CD4-positive, alpha-beta memory T cell (primary cell): ENCODE data around the gene KIF18B. TPM values are rescaled to one million over a fixed set of nuclear protein-coding genes. Genes with fewer than 3 reads are reported as not detected.
A peak's percentile ranks its signal among the peaks of the same experiment; 100 is the strongest.

Source experiments
- CTCF ChIA-PET: fragments of 350-600 bp; sonication (Branson Sonifier 250); formaldehyde crosslinking; loops from one replicate; lab custom pipeline; 2021; ENCODE audit warnings: inconsistent platforms; ENCODE audit not compliant: partially characterized antibody; lab: Charles Lee
- POLR2A ChIA-PET: fragments of 350-600 bp; sonication (Branson Sonifier 250); formaldehyde crosslinking; loops from one replicate; lab custom pipeline; 2021; ENCODE audit not compliant: partially characterized antibody; lab: Charles Lee
- DNase-seq, 5 donors: peaks; one replicate each; pipeline versions ENCODE4 v3.0.0 to v3.0.0-alpha.2; 2020 to 2022; ENCODE audit warnings: mixed read lengths in 1 of 5
- H3K27ac ChIP-seq: one replicate; pipeline ENCODE4 v1.7.0; 2013; ENCODE audit warnings: low read depth, low read length
- H3K27me3 ChIP-seq: 2 replicates; pipeline ENCODE4 v1.7.0; 2013; ENCODE audit warnings: mild to moderate bottlenecking, low read length, moderate library complexity; ENCODE audit not compliant: insufficient read depth
- H3K36me3 ChIP-seq: 2 replicates; pipeline ENCODE4 v1.7.0; 2013; ENCODE audit warnings: mild to moderate bottlenecking, low read length, moderate library complexity; ENCODE audit not compliant: insufficient read depth
- H3K4me1 ChIP-seq: 2 replicates; pipeline ENCODE4 v1.7.0; 2013; ENCODE audit warnings: mild to moderate bottlenecking, low read length, moderate library complexity; ENCODE audit not compliant: insufficient read depth
- H3K4me3 ChIP-seq, 2 donors: one replicate each; pipeline ENCODE4 v1.7.0; 2013; ENCODE audit warnings: low read length in 2 of 2, mild to moderate bottlenecking in 1 of 2
- H3K9me3 ChIP-seq, 2 donors: one replicate each; pipeline ENCODE4 v1.7.0; 2013; ENCODE audit warnings: low read length in 2 of 2, control low read depth in 1 of 2; ENCODE audit not compliant: control insufficient read depth in 1 of 2
- H3K27ac Mint-ChIP-seq, 7 donors: one replicate each; pipeline ENCODE4 v1.8.0; 2020 to 2021; ENCODE audit warnings: mixed read lengths in 7 of 7, mild to moderate bottlenecking in 6 of 7, inconsistent platforms in 3 of 7, moderate library complexity in 3 of 7
- H3K27me3 Mint-ChIP-seq, 2 donors: one replicate each; pipeline ENCODE4 v1.8.0; 2020 to 2021; ENCODE audit warnings: mixed read lengths in 2 of 2
- H3K36me3 Mint-ChIP-seq, 2 donors: one replicate each; pipeline ENCODE4 v1.8.0; 2020 to 2021; ENCODE audit warnings: mixed read lengths in 2 of 2, inconsistent platforms in 1 of 2, mild to moderate bottlenecking in 1 of 2
- H3K4me1 Mint-ChIP-seq, 4 donors: one replicate each; pipeline ENCODE4 v1.8.0; 2020 to 2021; ENCODE audit warnings: mixed read lengths in 4 of 4, mild to moderate bottlenecking in 1 of 4
- H3K4me3 Mint-ChIP-seq, 8 donors: one replicate each; pipeline ENCODE4 v1.8.0; 2020 to 2021; ENCODE audit warnings: mixed read lengths in 8 of 8, mild to moderate bottlenecking in 7 of 8, moderate library complexity in 6 of 8, inconsistent platforms in 3 of 8
- H3K9me3 Mint-ChIP-seq, 8 donors: one replicate each; pipeline ENCODE4 v1.8.0; 2020 to 2021; ENCODE audit warnings: mixed read lengths in 8 of 8, mild to moderate bottlenecking in 5 of 8, inconsistent platforms in 3 of 8, moderate library complexity in 1 of 8
- intact Hi-C: fragments of 100-400 bp; cut with micrococcal nuclease; formaldehyde crosslinking; loops from one replicate; pipeline ENCODE4 v1.15.1; 2023
- polyA plus RNA-seq, 2 donors: library from polyadenylated mRNA; unstranded; fragments of 300-500 nt; fragmentation: Illumina TruSeq; gene quantifications; one replicate each; pipeline ENCODE4 v1.2.3, GENCODE V29; 2021
- total RNA-seq, 2 experiments: library from RNA; stranded (reverse); gene quantifications; one replicate each; pipeline ENCODE4 v1.2.3, GENCODE V29; 2021

KIF18B gene
- total and polyA plus RNA-seq, 4 experiments from 2014 or later, result not detected

DNA sequence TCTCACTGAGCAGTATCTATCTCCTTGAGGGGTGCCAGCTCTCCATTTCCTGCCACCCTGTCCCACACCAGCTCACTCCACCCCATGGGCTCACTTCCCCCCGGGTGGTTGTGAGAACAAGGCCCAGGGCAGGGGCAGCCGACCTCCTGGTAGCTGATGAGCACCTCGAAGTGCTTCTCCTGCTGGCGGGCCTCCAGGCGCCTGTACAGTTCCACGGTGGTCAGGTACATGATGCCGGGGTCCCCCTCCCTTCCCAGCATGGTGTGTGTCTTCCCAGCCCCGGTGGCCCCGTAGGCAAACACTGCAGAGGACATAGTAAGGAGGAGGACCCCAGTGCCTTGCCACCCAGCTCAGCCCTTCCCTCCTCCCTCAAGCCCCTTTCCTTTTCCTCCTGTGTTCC, 12.5 kb downstream of the KIF18B start:
- Mint-ChIP-seq H3K36me3 (no peaks in the 10 kb centered on the region), H3K9me3 (peaks cover 0 to 3% (median 0%) of the 10 kb centered on the region in 8 donors), H3K4me1 (peaks cover 0 to 2% (median 0%) of the 10 kb centered on the region in 4 donors), H3K27ac (peak overlapping the region in 2 of 7 donors; percentile 48 to 65), H3K4me3 (no peak overlapping the region), H3K27me3 (no peaks in the 10 kb centered on the region)
- Histone ChIP-seq H3K9me3 (no peaks in the 10 kb centered on the region), H3K27ac (no peak overlapping the region), H3K4me3 (no peak overlapping the region), H3K4me1 (no peaks in the 10 kb centered on the region), H3K27me3 (no peaks in the 10 kb centered on the region), H3K36me3 (no peaks in the 10 kb centered on the region)
- ChIA-PET CTCF (no interaction called here), POLR2A (no interaction called here)
- no peak for DNase-seq
- intact Hi-C loops, result no loop called here

DNA sequence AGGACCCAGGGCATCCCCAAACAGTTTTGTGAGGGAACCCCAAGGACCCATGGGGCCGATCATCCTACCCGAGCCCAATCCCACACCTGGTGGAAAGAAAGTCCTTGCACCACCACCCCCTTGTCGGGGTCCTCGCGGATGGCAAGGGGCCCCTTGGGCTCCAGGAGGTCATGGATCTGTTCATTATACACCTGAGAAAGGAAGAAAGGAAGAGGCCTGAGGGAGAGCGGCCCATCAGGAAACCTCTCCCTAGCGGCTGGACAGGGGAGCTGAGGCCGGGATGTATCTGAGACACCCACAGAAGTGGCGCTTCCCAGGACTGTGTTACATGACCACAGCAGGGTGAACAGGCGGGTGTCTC, 12.8 kb downstream of the KIF18B start:
- peaks cover 0 to 3% (median 0%) of the 10 kb centered on the region in 8 donors for H3K9me3 Mint-ChIP-seq
- no peaks in the 10 kb centered on the region for H3K9me3 ChIP-seq
- no peaks in the 10 kb centered on the region for H3K27me3 Mint-ChIP-seq
- no peak overlapping the region for H3K4me3 Mint-ChIP-seq
- POLR2A ChIA-PET, result no interaction called here
- CTCF ChIA-PET, result no interaction called here
- H3K36me3 Mint-ChIP-seq, result no peaks in the 10 kb centered on the region
- no peaks in the 10 kb centered on the region for H3K4me1 ChIP-seq
- H3K36me3 ChIP-seq, result no peaks in the 10 kb centered on the region
- no peak for DNase-seq
- intact Hi-C loops, result no loop called here
- no peak overlapping the region for H3K27ac ChIP-seq
- H3K4me3 ChIP-seq, result no peak overlapping the region
- H3K27ac Mint-ChIP-seq, result peak overlapping the region in 1 of 7 donors; percentile 72
- peaks cover 0 to 2% (median 0%) of the 10 kb centered on the region in 4 donors for H3K4me1 Mint-ChIP-seq
- H3K27me3 ChIP-seq, result no peaks in the 10 kb centered on the region

DNA sequence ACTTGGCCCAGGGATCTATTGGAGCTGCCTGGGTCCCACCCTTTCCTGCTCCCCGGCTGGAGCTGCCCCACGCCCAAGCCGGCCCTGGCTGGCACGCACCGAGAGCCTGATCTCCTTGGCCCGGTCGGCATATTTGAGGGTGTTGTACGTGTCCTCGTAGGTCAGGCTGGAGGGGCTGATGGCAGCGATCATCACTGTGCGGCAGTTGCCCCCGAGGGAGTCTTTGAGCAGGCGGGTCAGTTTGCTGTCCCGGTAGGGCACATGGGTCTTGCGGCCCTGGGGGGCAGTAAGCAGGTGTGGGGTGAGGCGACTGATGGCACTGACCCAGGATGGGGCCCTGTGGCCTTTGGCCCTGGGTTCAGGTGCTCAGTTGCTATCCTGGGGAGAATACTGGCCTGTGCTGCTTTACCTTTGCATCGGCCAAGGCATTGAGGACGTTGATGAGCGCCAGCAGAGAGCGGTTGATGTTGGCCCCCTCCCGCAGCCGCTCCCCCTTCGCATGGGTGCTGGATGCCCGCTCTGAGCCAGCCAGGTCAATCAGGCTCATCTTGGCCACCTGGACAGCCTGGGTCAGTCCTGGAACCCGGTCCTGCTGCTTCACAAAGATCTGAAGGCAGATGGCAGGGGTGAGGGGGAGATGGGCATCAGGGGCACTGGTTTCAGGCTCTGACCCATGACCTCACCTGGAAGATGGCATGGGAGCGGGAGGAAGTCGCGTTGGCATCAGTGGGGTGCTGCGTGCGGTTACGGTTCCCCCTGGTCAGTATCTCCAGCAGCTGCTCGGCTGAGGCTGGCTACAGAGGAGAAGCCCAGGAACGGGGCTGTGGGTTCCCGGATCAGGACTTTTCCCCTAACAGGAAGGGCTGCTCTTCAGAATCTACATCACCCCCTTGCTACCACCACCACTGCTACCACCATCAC, 13.5 kb downstream of the KIF18B start:
- Mint-ChIP-seq H3K36me3 (no peaks in the 10 kb centered on the region), H3K4me1 (no peaks in the 10 kb centered on the region)
- DNase-seq, result no peak

DNA sequence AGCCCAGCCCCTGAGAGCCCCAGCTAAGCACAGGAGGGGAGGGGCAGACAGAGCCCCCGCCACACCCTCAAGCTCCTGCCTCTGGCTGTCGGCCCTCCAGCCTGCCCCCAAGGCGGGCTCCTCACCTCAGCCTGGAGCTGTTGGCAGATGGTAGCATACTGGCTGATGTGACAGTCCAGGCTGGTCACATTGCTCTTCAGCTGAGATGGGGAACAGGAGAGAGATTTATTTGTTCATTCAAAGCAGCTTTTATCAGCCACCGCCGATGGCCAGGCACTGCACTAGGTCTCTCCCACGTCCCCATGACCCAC, 14.8 kb downstream of the KIF18B start:
- Histone ChIP-seq H3K27me3 (no peaks in the 10 kb centered on the region), H3K9me3 (no peaks in the 10 kb centered on the region), H3K36me3 (no peaks in the 10 kb centered on the region), H3K4me3 (no peak overlapping the region), H3K4me1 (no peaks in the 10 kb centered on the region), H3K27ac (no peak overlapping the region)
- intact Hi-C loops, result no loop called here
- Mint-ChIP-seq H3K27me3 (no peaks in the 10 kb centered on the region), H3K4me1 (no peaks in the 10 kb centered on the region), H3K9me3 (no peaks in the 10 kb centered on the region), H3K4me3 (no peak overlapping the region), H3K36me3 (no peaks in the 10 kb centered on the region), H3K27ac (no peak overlapping the region)
- CTCF ChIA-PET, result interaction anchor here (1.5 kb wide), 1 partner anchor 12 kb away, joined by 4 read pairs; no protein-coding TSS in a partner anchor
- DNase-seq, result no peak
- POLR2A ChIA-PET, result no interaction called here

More for the DNA sequence above, 13.5 kb downstream of the KIF18B start:
- Mint-ChIP-seq H3K9me3 (peaks cover 0 to 3% (median 0%) of the 10 kb centered on the region in 8 donors), H3K27me3 (no peaks in the 10 kb centered on the region), H3K27ac (peak overlapping the region in 3 of 7 donors; percentile 48 to 72 (median 55)), H3K4me3 (no peak overlapping the region)
- no peaks in the 10 kb centered on the region for H3K4me1 ChIP-seq
- intact Hi-C loops, result no loop called here
- H3K36me3 ChIP-seq, result no peaks in the 10 kb centered on the region
- no peaks in the 10 kb centered on the region for H3K27me3 ChIP-seq
- H3K4me3 ChIP-seq, result no peak overlapping the region
- H3K9me3 ChIP-seq, result no peaks in the 10 kb centered on the region
- ChIA-PET CTCF (no interaction called here), POLR2A (no interaction called here)
- H3K27ac ChIP-seq, result no peak overlapping the region

DNA sequence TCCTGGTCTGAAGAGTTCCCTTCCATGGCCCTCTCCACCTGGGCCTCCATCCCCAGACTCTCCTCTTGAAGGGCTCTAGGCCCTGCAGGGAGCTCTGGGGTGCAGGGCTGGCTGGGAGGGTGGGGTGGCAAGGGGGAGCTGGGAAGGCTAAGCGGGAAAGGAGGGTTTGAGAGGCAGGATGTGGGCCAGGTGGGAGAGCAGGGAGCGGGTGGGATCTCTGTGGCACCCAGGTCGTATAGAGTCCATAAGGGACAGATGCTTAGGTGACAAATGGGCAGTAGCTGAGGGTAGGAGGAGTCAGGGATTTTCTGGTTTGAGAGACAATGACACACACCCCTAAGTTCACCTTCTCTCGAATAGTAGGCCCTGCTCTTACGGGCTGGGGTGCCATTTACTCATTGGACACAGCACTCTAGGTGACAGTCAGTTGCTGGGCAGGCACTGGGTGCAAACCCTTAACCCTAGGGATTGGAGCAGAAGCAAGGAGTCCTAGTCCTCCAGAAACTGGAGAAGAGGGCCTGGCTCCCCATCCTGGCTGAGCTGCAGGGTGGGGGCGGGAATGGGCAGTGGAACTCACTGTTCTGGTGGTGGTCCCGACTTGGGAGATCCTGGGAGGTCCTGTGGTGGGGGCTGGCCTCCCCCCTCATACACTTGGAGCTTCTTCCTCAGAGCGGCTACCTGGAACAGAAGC, 15.3 kb downstream of the KIF18B start:
- CTCF ChIA-PET, result interaction anchor here (1.0 to 1.5 kb wide), 2 partner anchors 12 to 90 kb away, joined by 3 to 4 read pairs; no protein-coding TSS in a partner anchor
- no peaks in the 10 kb centered on the region for H3K4me1 ChIP-seq
- H3K27ac ChIP-seq, result no peak overlapping the region
- DNase-seq, result no peak
- intact Hi-C loops, result no loop called here
- no peaks in the 10 kb centered on the region for H3K27me3 ChIP-seq
- no peaks in the 10 kb centered on the region for H3K9me3 Mint-ChIP-seq
- H3K27ac Mint-ChIP-seq, result no peak overlapping the region
- H3K4me1 Mint-ChIP-seq, result no peaks in the 10 kb centered on the region
- H3K27me3 Mint-ChIP-seq, result no peaks in the 10 kb centered on the region
- no peak overlapping the region for H3K4me3 Mint-ChIP-seq
- POLR2A ChIA-PET, result no interaction called here
- H3K9me3 ChIP-seq, result no peaks in the 10 kb centered on the region
- no peaks in the 10 kb centered on the region for H3K36me3 Mint-ChIP-seq
- no peaks in the 10 kb centered on the region for H3K36me3 ChIP-seq
- H3K4me3 ChIP-seq, result no peak overlapping the region

DNA sequence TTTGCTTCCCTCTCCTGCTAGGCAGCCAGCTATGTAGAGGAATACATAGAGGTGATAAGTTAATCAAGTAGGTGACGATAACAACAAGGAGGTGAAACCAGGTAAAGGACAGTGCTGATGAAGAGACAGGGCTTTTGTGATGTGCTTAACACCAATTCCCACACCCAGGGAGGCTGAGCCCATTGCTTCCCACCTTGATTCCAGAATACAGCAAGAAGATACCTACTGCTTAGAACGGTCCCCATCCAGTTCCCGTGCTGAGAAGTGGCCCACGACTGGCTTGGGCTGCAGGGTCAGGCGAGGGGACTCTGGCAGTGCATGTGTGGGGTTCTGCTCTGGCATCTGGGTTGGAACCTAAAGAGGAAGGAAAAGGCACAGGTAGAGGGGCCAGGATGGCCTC, 16.2 kb downstream of the KIF18B start:
- Histone ChIP-seq H3K27me3 (no peaks in the 10 kb centered on the region), H3K9me3 (no peaks in the 10 kb centered on the region), H3K4me3 (no peak overlapping the region), H3K4me1 (no peaks in the 10 kb centered on the region), H3K27ac (no peak overlapping the region), H3K36me3 (no peaks in the 10 kb centered on the region)
- CTCF ChIA-PET, result interaction anchor here (1.0 to 1.5 kb wide), 2 partner anchors 11 to 91 kb away, joined by 3 to 4 read pairs; no protein-coding TSS in a partner anchor
- no peak overlapping the region for H3K27ac Mint-ChIP-seq
- no peaks in the 10 kb centered on the region for H3K27me3 Mint-ChIP-seq
- no peaks in the 10 kb centered on the region for H3K9me3 Mint-ChIP-seq
- H3K36me3 Mint-ChIP-seq, result no peaks in the 10 kb centered on the region
- intact Hi-C loops, result no loop called here
- no peaks in the 10 kb centered on the region for H3K4me1 Mint-ChIP-seq
- no peak for DNase-seq
- H3K4me3 Mint-ChIP-seq, result no peak overlapping the region
- POLR2A ChIA-PET, result no interaction called here

DNA sequence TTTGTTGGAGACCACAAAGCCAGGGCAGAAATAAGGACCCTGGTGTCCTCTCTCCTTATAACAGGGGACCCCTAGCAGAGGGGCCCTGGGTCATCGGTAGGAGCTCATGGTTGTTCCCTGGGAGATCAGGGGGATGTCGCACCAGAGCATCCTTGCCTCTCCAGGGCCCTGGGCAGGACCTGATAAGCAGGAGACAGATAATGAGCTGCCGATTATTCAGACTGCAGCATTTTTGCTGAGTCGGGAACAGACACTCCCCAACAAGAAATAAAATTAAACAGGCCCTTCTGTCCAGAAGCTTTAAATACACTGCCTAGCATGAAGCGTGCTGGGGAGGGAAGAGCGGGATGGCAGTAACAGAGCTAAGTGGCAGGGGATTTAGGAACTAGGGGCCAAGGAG, 16.9 kb downstream of the KIF18B start:
- H3K27ac Mint-ChIP-seq, result no peak overlapping the region
- no peaks in the 10 kb centered on the region for H3K4me1 ChIP-seq
- H3K27ac ChIP-seq, result no peak overlapping the region
- H3K9me3 Mint-ChIP-seq, result no peaks in the 10 kb centered on the region
- no peaks in the 10 kb centered on the region for H3K27me3 Mint-ChIP-seq
- intact Hi-C loops, result no loop called here
- no peaks in the 10 kb centered on the region for H3K36me3 Mint-ChIP-seq
- no peak overlapping the region for H3K4me3 Mint-ChIP-seq
- CTCF ChIA-PET, result interaction anchor here (1.0 kb wide), 1 partner anchor 92 kb away, joined by 3 read pairs; no protein-coding TSS in a partner anchor
- DNase-seq, result no peak
- H3K9me3 ChIP-seq, result no peaks in the 10 kb centered on the region
- no peak overlapping the region for H3K4me3 ChIP-seq
- H3K4me1 Mint-ChIP-seq, result no peaks in the 10 kb centered on the region
- POLR2A ChIA-PET, result no interaction called here
- no peaks in the 10 kb centered on the region for H3K36me3 ChIP-seq
- no peaks in the 10 kb centered on the region for H3K27me3 ChIP-seq
